ENCODE data around the gene EIF4E. TPM values are rescaled to one million over a fixed set of nuclear protein-coding genes. Genes with fewer than 3 reads are reported as not detected.
"Not testable (repeated sequence)": the region's sequence is repeated elsewhere in the genome, so short reads cannot be mapped to it uniquely, and the experiment has no call there.

Gene EIF4E
- polyA plus RNA-seq, 3 donors = 108 to 129 (median 125) TPM

- no peak for DNase-seq
Observed at GRCh38 chr4:98939438-98939837, 10.5 kb upstream of the EIF4E start.

- no peak for DNase-seq
Observed at GRCh38 chr4:98937986-98938720, 9.2 kb upstream of the EIF4E start.

DNA sequence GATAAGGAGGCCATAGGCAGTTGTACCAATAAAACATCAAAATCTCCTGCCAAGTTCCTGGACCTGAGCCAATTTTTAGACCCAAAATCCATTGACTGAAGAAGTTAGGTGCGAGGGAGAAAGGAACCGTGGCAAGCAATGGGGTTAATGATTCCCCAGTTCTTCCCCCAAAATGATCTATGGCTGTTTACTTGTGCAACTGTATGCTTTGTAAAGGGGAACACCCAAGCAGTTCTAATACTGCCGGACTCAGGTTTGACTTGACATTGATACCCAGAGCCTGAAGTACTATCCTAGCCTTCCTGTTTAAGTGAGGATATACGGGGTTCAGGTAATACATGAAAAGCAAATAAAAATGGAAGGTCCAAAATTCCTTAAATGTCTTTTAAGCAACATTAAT lies 6.7 kb upstream of the EIF4E start:
- no peak for DNase-seq

- DNase-seq = not testable (repeated sequence)
Observed at GRCh38 chr4:98934851-98935250, 5.9 kb upstream of the EIF4E start.

GRCh38 chr4:98932539-98932938 lies 3.6 kb upstream of the EIF4E start:
- DNase-seq = no peak

DNA sequence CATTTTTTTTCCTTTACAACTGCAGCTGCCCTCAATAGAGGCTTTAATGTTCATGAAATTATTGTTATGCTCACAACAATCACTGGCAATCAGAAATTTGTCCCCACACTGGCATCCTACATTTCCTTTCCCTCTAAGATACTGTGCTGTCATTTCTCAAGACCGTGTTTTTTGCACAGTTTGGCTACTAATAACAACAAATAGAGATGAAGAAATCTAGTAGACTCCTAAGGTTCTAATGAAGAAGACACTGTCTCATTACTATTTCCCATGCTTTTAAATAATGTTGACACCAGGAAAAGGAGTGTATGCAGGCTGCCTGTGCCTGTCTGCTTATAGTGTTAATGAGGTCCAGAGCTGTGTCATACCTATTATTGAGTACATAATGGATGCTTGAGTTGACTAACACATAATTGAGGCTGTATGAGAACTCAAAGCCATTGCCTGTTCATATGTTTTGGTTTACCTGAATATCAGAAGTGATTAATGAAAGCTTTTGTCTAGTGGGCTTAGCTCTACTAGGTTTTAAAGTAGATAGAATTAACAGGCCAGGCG lies 1.5 kb upstream of the EIF4E start:
- DNase-seq = no peak

GRCh38 chr4:98929341-98930267 lies 671 bp upstream of the EIF4E start:
- DNase-seq = peak; percentile 67

DNA sequence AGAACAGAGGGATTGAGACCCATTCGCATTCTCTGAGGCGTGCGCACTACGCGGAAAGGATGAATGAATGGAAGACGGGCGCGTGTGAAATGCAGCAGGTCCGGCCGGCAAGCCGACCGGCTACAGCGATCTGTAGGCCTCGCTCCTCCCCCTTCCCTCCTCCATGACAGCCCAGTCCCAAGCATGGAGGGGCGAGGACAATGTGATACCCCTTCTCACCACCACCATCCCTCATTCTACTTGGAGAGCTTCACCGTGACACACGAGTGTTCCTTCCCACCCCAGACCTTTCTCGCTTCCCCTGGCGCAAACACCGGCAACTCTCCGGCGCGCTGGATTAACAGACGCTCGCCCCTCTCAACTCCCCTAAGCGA lies 815 bp downstream of the EIF4E start:
- peak; percentile 80 for DNase-seq

GRCh38 chr4:98926257-98926656 lies 2.7 kb downstream of the EIF4E start:
- DNase-seq = not testable (repeated sequence)

DNA sequence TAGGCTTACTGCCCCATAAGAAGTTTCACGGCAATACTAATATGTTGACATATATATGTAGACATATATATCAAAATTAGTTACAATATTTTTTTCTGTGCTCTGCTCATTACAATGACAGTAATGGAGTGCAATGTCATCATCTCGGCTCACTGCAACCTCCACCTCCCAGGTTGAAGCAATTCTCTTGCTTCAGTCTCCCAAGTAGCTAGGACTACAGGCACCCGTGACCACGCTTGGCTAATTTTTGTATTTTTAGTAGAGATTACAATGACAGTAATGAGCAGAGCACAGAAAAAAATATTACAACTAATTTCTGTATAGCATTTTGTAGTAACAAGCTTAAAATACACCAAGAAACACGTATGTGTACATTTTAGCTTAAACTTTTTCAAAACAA lies 7.6 kb downstream of the EIF4E start:
- no peak for DNase-seq

DNA sequence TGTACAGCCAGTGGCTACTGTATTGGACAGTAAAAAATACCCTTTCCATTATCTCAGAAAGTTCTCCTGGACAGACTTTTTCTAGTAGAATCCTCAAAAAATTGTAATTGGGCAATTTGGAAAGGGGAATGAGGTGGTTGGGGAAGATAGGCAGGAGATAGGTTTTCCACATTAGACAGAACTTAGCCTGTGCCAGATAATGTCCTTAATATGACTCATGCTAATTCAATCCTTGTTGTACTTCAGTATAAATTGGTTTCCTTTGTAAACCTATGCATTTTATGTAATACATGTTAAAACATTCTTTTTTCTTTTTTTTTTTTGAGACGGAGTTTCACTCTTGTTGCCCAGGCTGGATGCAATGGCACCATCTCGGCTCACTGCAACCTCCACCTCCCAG lies 8.9 kb downstream of the EIF4E start:
- DNase-seq = no peak

GRCh38 chr4:98910728-98911127 lies 18.2 kb downstream of the EIF4E start:
- DNase-seq = not testable (repeated sequence)

DNA sequence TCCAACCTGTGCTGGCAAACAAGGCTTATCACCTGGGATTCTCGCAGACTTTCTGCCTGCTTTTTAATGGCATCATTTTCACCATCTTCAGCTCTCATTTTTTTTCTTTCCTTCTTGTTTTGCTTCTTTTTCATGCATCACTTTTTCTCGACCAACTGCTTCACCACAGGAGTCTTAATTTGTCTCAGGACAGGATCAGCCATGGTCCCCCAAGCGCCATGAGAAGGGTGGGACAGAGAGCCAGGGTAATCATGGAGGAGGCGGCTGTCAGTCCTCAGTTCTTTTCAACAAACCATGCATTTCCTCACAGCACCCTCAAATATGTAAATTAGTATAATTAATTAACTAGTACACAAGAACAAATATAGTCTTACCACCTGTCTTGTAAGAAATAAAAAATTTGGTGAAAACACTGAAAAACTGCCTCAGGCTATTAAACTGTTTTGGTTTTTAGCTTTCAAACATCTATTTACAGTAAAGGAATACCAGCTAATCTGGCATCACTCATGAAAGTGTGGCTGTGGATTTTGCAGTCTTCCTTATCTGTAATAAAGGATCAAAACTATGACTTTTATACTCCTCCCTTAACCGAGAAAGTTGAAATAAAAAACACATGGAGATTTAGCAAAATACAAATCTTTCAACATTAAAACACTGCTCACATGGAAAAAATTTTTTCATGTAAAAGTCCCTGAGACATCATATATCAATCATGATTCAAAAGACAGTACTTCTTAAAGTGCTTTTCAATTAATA lies 19.1 kb downstream of the EIF4E start:
- DNase-seq = no peak

DNA sequence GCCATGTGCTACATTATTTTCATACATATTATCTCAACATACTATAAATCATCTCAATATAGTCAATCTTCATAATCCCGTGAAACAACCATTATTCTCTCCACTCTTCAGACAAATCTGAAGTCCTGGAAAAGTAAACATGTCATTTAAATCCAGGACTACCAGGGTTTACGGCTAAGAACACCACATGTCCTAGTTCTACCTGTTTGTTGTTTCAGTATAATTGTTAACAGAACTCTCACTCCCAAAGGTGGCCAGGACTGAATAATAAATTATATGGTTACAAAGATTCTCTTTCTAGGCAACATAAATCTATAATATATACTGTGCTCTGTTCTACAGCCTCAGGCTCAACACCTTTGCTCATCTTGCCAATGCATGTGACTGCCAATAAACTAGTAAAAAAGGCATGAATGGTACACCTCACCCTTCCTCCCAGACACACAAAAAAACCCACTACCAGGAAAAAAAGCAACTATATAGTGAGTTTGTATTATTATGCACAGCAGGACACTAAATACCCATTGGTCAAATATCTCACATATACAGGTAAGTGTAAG lies 20.1 kb downstream of the EIF4E start:
- DNase-seq = no peak

DNA sequence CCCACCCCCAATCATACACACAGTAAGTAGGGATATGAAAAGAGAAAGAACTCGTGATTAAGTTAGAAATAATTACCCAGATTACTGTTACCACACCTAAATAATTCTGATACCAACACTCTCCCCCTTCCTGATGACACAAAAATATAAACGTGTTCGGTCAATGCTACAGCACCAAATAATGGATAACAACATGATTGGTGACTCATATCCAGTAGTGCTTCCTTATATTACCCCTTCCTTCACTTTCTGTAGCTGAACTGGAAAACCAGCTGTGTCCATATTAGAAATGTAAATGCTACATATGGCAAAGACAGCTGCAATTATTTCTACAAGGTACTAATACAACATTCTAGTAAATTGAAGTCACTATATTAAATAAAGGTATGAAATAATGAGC lies 20.8 kb downstream of the EIF4E start:
- DNase-seq = no peak

DNA sequence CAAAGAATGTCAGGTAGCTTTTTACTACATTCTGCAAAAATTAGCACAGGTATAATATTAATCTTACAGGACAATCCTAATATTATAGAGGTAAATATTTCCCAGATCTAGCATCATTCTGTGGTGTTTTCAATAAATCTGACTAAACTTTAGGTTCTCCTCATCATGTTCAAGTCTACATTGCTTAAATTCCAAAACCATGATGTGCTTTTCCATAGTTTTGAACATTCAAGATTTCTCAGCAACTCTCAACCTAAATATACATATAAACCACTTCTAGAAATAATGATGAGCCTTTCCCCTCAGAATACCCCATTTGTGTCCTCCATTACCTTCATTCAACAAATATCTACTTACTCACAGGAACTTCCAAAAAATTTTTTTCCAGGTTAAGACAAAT lies 23.1 kb downstream of the EIF4E start:
- no peak for DNase-seq

DNA sequence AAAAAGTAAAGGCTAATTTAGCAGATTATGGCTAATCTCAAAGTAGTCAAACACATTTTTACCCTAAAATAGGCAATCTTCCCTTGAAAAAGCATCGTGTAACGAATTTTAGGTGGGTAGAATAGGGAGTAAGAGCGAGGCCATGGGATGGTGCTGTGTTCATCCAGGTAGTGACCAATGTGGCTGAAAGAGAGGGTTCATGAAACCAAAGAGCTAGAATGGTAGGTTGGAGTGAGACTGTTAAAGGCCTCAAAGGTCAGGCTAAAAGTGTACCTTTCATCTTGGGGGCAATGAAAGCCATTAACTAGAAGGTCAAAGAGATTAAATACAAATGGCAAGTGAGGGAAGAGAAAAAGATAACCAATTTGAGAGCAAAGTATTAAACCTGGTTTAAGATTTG lies 23.6 kb downstream of the EIF4E start:
- no peak for DNase-seq

GRCh38 chr4:98903963-98904362 lies 25.0 kb downstream of the EIF4E start:
- DNase-seq = no peak

- no peak for DNase-seq
Observed at GRCh38 chr4:98903561-98903960, 25.4 kb downstream of the EIF4E start.

GRCh38 chr4:98899277-98899676 lies 29.7 kb downstream of the EIF4E start:
- no peak for DNase-seq

GRCh38 chr4:98891478-98892337 lies 37.2 kb downstream of the EIF4E start:
- no peak for DNase-seq

All from renal pelvis (tissue), 4 donors.